Suprapubic skin (tissue), 4 donors: ENCODE data around the gene MAP3K8. TPM values are rescaled to one million over a fixed set of nuclear protein-coding genes. Genes with fewer than 3 reads are reported as not detected.

ENCODE experiments used
- DNase-seq, 2 donors: peaks; one replicate each; pipeline ENCODE4 v3.0.0-alpha.2; 2019; ENCODE audit warnings: low spot score in 2 of 2
- H3K27ac ChIP-seq: fragments of 200-600 bp; sonication (generic); one replicate; pipeline ENCODE4 v1.5.1; 2019
- H3K27me3 ChIP-seq: fragments of 200-600 bp; sonication (generic); one replicate; pipeline ENCODE4 v1.5.1; 2019
- H3K36me3 ChIP-seq: fragments of 200-600 bp; sonication (generic); one replicate; pipeline ENCODE4 v1.5.1; 2019
- H3K4me1 ChIP-seq: fragments of 200-600 bp; sonication (generic); one replicate; pipeline ENCODE4 v1.5.1; 2019
- H3K4me3 ChIP-seq: fragments of 200-600 bp; sonication (generic); one replicate; pipeline ENCODE4 v1.5.1; 2019; ENCODE audit warnings: mild to moderate bottlenecking
- H3K9me3 ChIP-seq: fragments of 200-600 bp; sonication (generic); one replicate; pipeline ENCODE4 v1.5.1; 2019
- EP300 ChIP-seq: sonication (generic); formaldehyde crosslinking; IDR thresholded peaks from one replicate; pipeline ENCODE4 v1.6.1; 2017; ENCODE audit warnings: antibody characterized with exemption
- POLR2A ChIP-seq, 2 donors: fragments of 450-650 bp; IDR thresholded peaks; one replicate each; pipeline ENCODE4 v1.6.1; 2017; ENCODE audit warnings: antibody characterized with exemption in 2 of 2, mild to moderate bottlenecking in 2 of 2, moderate library complexity in 2 of 2
- POLR2AphosphoS5 ChIP-seq, 3 donors: sonication (generic); formaldehyde crosslinking; IDR thresholded peaks; one replicate each; pipeline ENCODE4 v1.6.1; 2017; ENCODE audit warnings: antibody characterized with exemption in 3 of 3
- WGBS: methylation state at CpG from one replicate; pipeline ENCODE4 v1.1.5; 2018; 5-methylcytosine and 5-hydroxymethylcytosine counted together
- total RNA-seq, 4 donors: library from RNA; depleted of rRNA; stranded (reverse); fragments of >200 nt; gene quantifications; one replicate each; pipeline ENCODE4 v1.1.0, GENCODE V29; 2016
- TF ChIP-seq, protein P1 (sequence below), 2 donors: fragments of 200-600 bp in 1 of 2; fragments of 450-650 bp in 1 of 2; sonication (generic) in 1 of 2; IDR thresholded peaks; one replicate each; pipeline ENCODE4 v1.5.1; 2016 to 2019; ENCODE audit warnings: antibody characterized with exemption in 2 of 2, mild to moderate bottlenecking in 1 of 2, moderate library complexity in 1 of 2

Gene MAP3K8
- total RNA-seq, 4 donors from 2014 or later: 21.9 to 56.4 (median 54.2) TPM

DNA sequence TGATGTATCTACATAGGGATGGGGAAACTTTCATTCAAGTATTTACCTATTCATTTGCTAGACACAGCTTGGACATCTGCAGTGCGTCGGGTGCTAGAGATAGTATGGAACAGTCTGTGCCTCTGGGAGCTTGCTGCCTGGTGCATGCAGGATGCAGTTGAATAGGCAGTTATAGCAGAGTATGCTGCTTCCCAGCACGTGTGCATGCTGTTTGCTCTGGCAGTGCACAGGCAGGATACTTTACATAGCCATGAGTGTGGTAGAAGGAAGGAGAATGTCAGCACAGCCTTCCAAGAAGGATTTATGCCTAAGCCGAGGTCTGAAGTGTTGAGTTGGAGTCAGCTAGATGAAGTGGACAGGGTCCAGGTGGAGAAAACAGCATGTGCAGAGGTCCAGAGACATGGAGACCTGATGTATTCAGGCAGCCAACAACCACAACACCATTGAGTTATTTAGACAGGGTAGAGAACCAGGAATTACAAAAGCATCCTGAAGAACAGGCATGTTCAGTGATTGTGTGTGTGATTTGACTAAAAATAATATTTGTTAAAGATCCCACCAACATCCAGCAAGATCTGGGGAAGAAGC, 8.1 kb downstream of the MAP3K8 start:
- H3K9me3 ChIP-seq: no peaks in the 10 kb centered on the region
- 68% methylated on average over 4 of the region's 4 CpGs for WGBS
- no peak overlapping the region for H3K4me3 ChIP-seq
- DNase-seq: no peak
- H3K27me3 ChIP-seq: no peaks in the 10 kb centered on the region
- no peak overlapping the region for H3K27ac ChIP-seq
- H3K4me1 ChIP-seq: peaks cover 91% of the 10 kb centered on the region
- peaks cover 19% of the 10 kb centered on the region for H3K36me3 ChIP-seq
- no peak for TF ChIP-seq POLR2AphosphoS5 (IDR thresholded peaks at IDR 0.05)
- no peak for TF ChIP-seq POLR2A (IDR thresholded peaks at IDR 0.05)
- TF ChIP-seq, protein P1, sequence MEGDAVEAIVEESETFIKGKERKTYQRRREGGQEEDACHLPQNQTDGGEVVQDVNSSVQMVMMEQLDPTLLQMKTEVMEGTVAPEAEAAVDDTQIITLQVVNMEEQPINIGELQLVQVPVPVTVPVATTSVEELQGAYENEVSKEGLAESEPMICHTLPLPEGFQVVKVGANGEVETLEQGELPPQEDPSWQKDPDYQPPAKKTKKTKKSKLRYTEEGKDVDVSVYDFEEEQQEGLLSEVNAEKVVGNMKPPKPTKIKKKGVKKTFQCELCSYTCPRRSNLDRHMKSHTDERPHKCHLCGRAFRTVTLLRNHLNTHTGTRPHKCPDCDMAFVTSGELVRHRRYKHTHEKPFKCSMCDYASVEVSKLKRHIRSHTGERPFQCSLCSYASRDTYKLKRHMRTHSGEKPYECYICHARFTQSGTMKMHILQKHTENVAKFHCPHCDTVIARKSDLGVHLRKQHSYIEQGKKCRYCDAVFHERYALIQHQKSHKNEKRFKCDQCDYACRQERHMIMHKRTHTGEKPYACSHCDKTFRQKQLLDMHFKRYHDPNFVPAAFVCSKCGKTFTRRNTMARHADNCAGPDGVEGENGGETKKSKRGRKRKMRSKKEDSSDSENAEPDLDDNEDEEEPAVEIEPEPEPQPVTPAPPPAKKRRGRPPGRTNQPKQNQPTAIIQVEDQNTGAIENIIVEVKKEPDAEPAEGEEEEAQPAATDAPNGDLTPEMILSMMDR (IDR thresholded peaks at IDR 0.05): no peak
- TF ChIP-seq EP300: no peak

DNA sequence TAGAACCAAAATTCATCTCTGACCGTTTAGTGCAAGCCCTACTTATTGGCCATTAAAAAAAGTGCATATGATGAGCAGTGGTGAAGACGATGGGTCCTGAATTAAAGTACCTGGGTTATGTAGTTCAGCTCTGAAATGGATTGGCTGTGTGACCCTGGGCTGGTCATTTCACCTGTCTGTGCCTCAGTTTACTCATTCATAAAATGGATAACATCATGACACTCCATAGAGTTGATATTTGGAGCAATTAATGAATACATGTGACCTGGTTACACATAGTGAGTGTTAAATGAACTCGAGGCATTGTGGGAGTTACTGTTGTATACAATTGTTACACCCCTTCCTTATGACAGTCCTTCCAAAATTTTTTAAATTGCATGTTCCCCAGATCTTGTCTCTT, 9.1 kb downstream of the MAP3K8 start:
- H3K9me3 ChIP-seq: no peaks in the 10 kb centered on the region
- H3K36me3 ChIP-seq: peaks cover 27% of the 10 kb centered on the region
- no peak overlapping the region for H3K4me3 ChIP-seq
- WGBS: 89% methylated on average over 3 of the region's 3 CpGs
- no peak overlapping the region for H3K27ac ChIP-seq
- peaks cover 90% of the 10 kb centered on the region for H3K4me1 ChIP-seq
- DNase-seq: no peak
- no peaks in the 10 kb centered on the region for H3K27me3 ChIP-seq
- TF ChIP-seq EP300 (no peak), POLR2A (IDR thresholded peaks at IDR 0.05) (no peak), POLR2AphosphoS5 (IDR thresholded peaks at IDR 0.05) (no peak)
- TF ChIP-seq, protein P1 (IDR thresholded peaks at IDR 0.05): no peak

DNA sequence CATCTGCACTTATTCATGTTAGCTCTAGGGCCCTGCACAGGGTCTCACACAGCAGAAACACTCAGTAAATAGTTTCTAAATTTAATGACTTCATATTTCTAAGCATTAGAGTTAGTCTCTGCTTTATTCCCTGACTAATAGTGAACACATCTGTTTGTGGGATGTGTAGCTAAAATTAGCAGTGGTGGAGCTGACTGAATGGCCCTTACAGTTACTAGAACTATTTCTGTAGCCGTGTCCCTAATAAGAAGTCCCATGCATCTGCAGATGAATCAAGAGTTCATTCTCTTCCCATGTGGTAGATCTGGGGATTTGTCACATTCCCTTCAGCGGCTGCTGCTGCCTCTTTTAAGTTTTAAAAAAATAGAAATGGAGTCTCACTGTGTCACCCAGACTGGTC, 11.7 kb downstream of the MAP3K8 start:
- no peak for DNase-seq
- no peaks in the 10 kb centered on the region for H3K27me3 ChIP-seq
- peaks cover 64% of the 10 kb centered on the region for H3K4me1 ChIP-seq
- TF ChIP-seq, protein P1 (IDR thresholded peaks at IDR 0.05): no peak
- TF ChIP-seq POLR2A (IDR thresholded peaks at IDR 0.05): no peak
- TF ChIP-seq POLR2AphosphoS5 (IDR thresholded peaks at IDR 0.05): no peak
- TF ChIP-seq EP300: no peak
- H3K36me3 ChIP-seq: peaks cover 46% of the 10 kb centered on the region
- H3K4me3 ChIP-seq: no peak overlapping the region
- peak overlapping the region; percentile 49 for H3K27ac ChIP-seq
- 48% methylated on average over 2 of the region's 2 CpGs for WGBS
- H3K9me3 ChIP-seq: no peaks in the 10 kb centered on the region

DNA sequence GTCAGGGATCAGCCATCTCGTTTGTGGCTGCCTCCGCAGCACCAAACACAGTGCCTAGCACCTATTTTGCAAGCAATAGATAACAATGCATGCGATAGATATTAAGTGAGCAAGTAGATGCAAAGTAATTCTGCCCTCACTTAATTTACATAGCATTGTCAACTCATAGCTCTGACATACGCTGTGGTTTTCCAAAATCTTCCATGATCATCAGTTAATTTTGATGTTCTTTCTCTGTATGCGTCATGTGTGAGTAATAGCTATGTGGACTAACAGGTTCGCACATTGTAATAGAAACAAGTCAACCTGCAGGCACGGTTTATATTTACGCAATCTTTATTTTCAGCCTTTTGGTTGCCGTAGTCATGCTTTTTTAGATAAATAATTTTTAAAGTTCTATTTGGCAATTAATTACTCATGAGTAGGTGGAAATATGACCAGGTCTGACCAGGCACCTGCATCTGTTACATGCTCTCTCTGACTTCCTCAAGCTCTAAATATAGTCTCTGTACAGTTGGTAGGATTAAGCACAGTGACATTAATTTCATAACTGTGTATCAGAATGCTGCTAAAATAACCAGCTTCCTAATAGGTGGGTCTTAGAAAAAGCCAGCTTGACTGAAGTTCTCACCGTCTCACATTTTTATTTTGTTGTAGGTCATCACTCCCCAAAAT, 13.3 kb downstream of the MAP3K8 start:
- Histone ChIP-seq H3K9me3 (no peaks in the 10 kb centered on the region), H3K4me3 (no peak overlapping the region), H3K27ac (peak overlapping the region; percentile 72), H3K27me3 (no peaks in the 10 kb centered on the region), H3K36me3 (peaks cover 56% of the 10 kb centered on the region), H3K4me1 (peaks cover 49% of the 10 kb centered on the region)
- no peak for DNase-seq
- peak in 2 of 3 donors; percentile 34 to 50 for TF ChIP-seq POLR2AphosphoS5 (IDR thresholded peaks at IDR 0.05)
- no peak for TF ChIP-seq POLR2A (IDR thresholded peaks at IDR 0.05)
- TF ChIP-seq, protein P1 (IDR thresholded peaks at IDR 0.05): no peak
- TF ChIP-seq EP300: no peak
- WGBS: 61% methylated on average over 10 of the region's 10 CpGs

DNA sequence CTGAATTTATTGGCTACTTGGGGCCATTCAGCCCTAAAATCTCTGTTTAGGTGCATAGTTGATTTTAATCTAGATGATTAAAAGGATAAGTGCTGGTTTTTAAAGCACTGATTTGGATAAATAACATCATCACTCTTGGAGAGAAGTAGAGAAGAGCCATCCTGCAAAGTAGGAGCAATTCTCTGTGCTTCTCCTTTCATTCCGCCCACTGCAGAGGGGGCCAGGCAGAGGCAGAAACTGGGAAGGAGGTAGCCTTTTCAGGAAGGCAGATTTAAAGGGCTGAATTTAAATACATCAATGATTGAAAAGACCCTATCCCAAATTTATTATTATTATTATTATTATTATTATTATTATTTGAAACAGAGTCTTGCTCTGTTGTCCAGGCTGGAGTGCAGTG, 14.1 kb downstream of the MAP3K8 start:
- no peaks in the 10 kb centered on the region for H3K9me3 ChIP-seq
- TF ChIP-seq POLR2AphosphoS5 (IDR thresholded peaks at IDR 0.05) (no peak), POLR2A (IDR thresholded peaks at IDR 0.05) (no peak), EP300 (no peak)
- peak in 1 of 2 donors; percentile 9 for DNase-seq
- no peak overlapping the region for H3K4me3 ChIP-seq
- H3K27ac ChIP-seq: peak overlapping the region; percentile 72
- peaks cover 55% of the 10 kb centered on the region for H3K36me3 ChIP-seq
- WGBS: 89% methylated on average over 1 of the region's 1 CpG
- H3K4me1 ChIP-seq: peaks cover 41% of the 10 kb centered on the region
- no peaks in the 10 kb centered on the region for H3K27me3 ChIP-seq
